Pancreas (tissue), 10 donors: ENCODE results near the gene NUP155. TPM values are rescaled to one million over a fixed set of nuclear protein-coding genes. Genes with fewer than 3 reads are reported as not detected.
"Not testable (repeated sequence)": the region's sequence is repeated elsewhere in the genome, so short reads cannot be mapped to it uniquely, and the experiment has no call there.

Experiments used
- ATAC-seq, 4 donors: fragments of 200-7000 bp; cut with Tn5 transposase; one replicate each; pipeline versions ENCODE4 v1.8.0 to v1.9.1; 2020; ENCODE audit warnings: mild to moderate bottlenecking in 4 of 4, moderate library complexity in 4 of 4
- DNase-seq, 6 donors: peaks; one replicate each; pipeline ENCODE4 v3.0.0-alpha.2; 2020
- FAIRE-seq: peaks from 2 replicates; lab custom pipeline; 2012; peaks lifted over from hg19 to GRCh38; lab: Jason Lieb, UNC
- H3K27ac ChIP-seq, 4 donors: fragments of 200-600 bp; sonication (generic); 1 replicate in 3 of 4; 2 replicates in 1 of 4; pipeline versions ENCODE4 v1.5.0 to v1.8.0; 2020
- H3K27me3 ChIP-seq, 4 donors: fragments of 200-600 bp; one replicate each; pipeline ENCODE4 v1.8.0; 2021
- H3K36me3 ChIP-seq, 3 donors: fragments of 200-600 bp; sonication (generic) in 1 of 3; one replicate each; pipeline versions ENCODE4 v1.5.0 to v1.8.0; 2020 to 2021
- H3K4me1 ChIP-seq, 3 donors: fragments of 200-600 bp; one replicate each; pipeline ENCODE4 v1.8.0; 2021
- H3K4me3 ChIP-seq, 4 donors: fragments of 200-600 bp; sonication (generic) in 2 of 4; one replicate each; pipeline versions ENCODE4 v1.5.0 to v1.8.0; 2020 to 2021
- H3K9me3 ChIP-seq, 4 donors: fragments of 200-600 bp; one replicate each; pipeline ENCODE4 v1.8.0; 2021
- CTCF ChIP-seq, 4 donors: fragments of 200-600 bp; sonication (generic) in 3 of 4; IDR thresholded peaks; one replicate each; pipeline versions ENCODE4 v1.5.0 to v1.8.0; 2021; ENCODE audit warnings: antibody characterized with exemption in 4 of 4
- WGBS, 2 donors: extraction: QIAGEN DNeasy Blood & Tissue Kit; methylation state at CpG; one replicate each; pipeline ENCODE4 v1.1.7; 2013; 5-methylcytosine and 5-hydroxymethylcytosine counted together
- intact Hi-C, 3 donors: fragments of 100-400 bp; cut with DNase I; formaldehyde crosslinking; loops; one replicate each; pipeline versions ENCODE4 v1.11.1 to v1.14.2; 2022
- polyA plus RNA-seq, 2 donors: library from polyadenylated mRNA; stranded (reverse); fragments of 200-250 nt; gene quantifications; one replicate each; pipeline ENCODE4 v1.2.3, GENCODE V29; 2013
- total RNA-seq, 6 donors: library from RNA; stranded (reverse); fragmentation: NEBNext Ultra II Directional in 4 of 6; extraction: Animal tissue kit (Norgen Biotek cat#: 25700) in 4 of 6; gene quantifications; one replicate each; pipeline versions ENCODE4 v1.2.1 to v1.2.4, GENCODE V29; 2021 to 2023
- donor health status: healthy with polysubstance abuse.
- donor health status: DM: no; HTN: no; CAD: no; lungs with moderate emphysema.
- donor health status: DM: no; HTN: no; CAD: no.
- donor health status: control.
- donor health status: control.
- donor health status: Bipolar disorder and iron deficiency.
- donor health status: DM: yes; HTN: yes; CAD: no.
- donor health status: DM: no; HTN: no; CAD: no.
- donor health status: DM: no; HTN: no; CAD: no.
- donor health status: DM: yes; HTN: yes; CAD: no.

Gene NUP155
- total and polyA plus RNA-seq, 8 donors, result 1.5 to 13.1 (median 7.8) TPM

GRCh38 chr5:37396352-37396751 is 25.4 kb upstream of the NUP155 start:
- peaks cover 0 to 13% (median 7%) of the 10 kb centered on the region in 3 donors for H3K36me3 ChIP-seq
- no peaks in the 10 kb centered on the region for H3K9me3 ChIP-seq
- H3K4me1 ChIP-seq, result no peaks in the 10 kb centered on the region
- H3K27ac ChIP-seq, result no peak overlapping the region
- DNase-seq (no peak), ATAC-seq (no peak), FAIRE-seq (no peak)
- H3K4me3 ChIP-seq, result no peak overlapping the region
- no peak for TF ChIP-seq CTCF (IDR thresholded peaks at IDR 0.05)
- WGBS, 2 donors, result 92 to 94% methylated on average over 5 of the region's 5 CpGs
- no peaks in the 10 kb centered on the region for H3K27me3 ChIP-seq
- intact Hi-C loops, result no loop called here

- no peaks in the 10 kb centered on the region for H3K27me3 ChIP-seq
- H3K27ac ChIP-seq, result no peak overlapping the region
- FAIRE-seq, result no peak
- ATAC-seq, result peak in 1 of 4 donors; percentile 21
- intact Hi-C loops, result no loop called here
- 83 to 87% methylated on average over 3 of the region's 3 CpGs for WGBS, 2 donors
- no peaks in the 10 kb centered on the region for H3K4me1 ChIP-seq
- no peaks in the 10 kb centered on the region for H3K9me3 ChIP-seq
- TF ChIP-seq CTCF (IDR thresholded peaks at IDR 0.05), result no peak
- no peak for DNase-seq
- no peak overlapping the region for H3K4me3 ChIP-seq
- peaks cover 0 to 13% (median 7%) of the 10 kb centered on the region in 3 donors for H3K36me3 ChIP-seq
These were observed 20.7 kb upstream of the NUP155 start for GRCh38 chr5:37391591-37391990.

- FAIRE-seq (peak; percentile 20), ATAC-seq (peak; percentile 100), DNase-seq (peak; percentile 77 to 90 (median 84))
- TF ChIP-seq CTCF (IDR thresholded peaks at IDR 0.05), result peak; percentile 46 to 61 (median 56)
- H3K4me1 ChIP-seq, intact Hi-C loops, H3K27me3 ChIP-seq, H3K9me3 ChIP-seq, H3K36me3 ChIP-seq: not testable (repeated sequence)
- H3K4me3 ChIP-seq, result peak within 1 kb of the TSS; percentile 66 to 94 (median 84)
- WGBS, 2 donors, result 0% methylated on average over 31 to 37 of the region's 39 CpGs
- H3K27ac ChIP-seq, result peak within 1 kb of the TSS in 1 of 4 donors; percentile 41
These were observed 8.3 kb upstream of the NUP155 start, which contains the start of gene WDR70 for GRCh38 chr5:37379100-37379628. Gene WDR70, plus strand, starts transcription at chr5:37379318. Its CDS starts 50 bp downstream, at chr5:37379368.

GRCh38 chr5:37378066-37378465 is 7.2 kb upstream of the NUP155 start:
- DNase-seq, intact Hi-C loops, H3K4me3 ChIP-seq, ATAC-seq, H3K27me3 ChIP-seq, H3K9me3 ChIP-seq, H3K4me1 ChIP-seq, H3K27ac ChIP-seq, H3K36me3 ChIP-seq, FAIRE-seq: not testable (repeated sequence)
- 83 to 93% methylated on average over 12 of the region's 12 CpGs for WGBS, 2 donors

GRCh38 chr5:37375091-37375490 is 4.2 kb upstream of the NUP155 start:
- FAIRE-seq (no peak), ATAC-seq (no peak), DNase-seq (no peak)
- no peak overlapping the region for H3K27ac ChIP-seq
- H3K9me3 ChIP-seq, result no peaks in the 10 kb centered on the region
- H3K36me3 ChIP-seq, result no peaks in the 10 kb centered on the region
- no peaks in the 10 kb centered on the region for H3K27me3 ChIP-seq
- H3K4me1 ChIP-seq, result peaks cover 4 to 11% (median 6%) of the 10 kb centered on the region in 3 donors
- no peak for TF ChIP-seq CTCF (IDR thresholded peaks at IDR 0.05)
- no peak overlapping the region for H3K4me3 ChIP-seq
- intact Hi-C loops, result no loop called here
- WGBS, 2 donors, result 74 to 79% methylated on average over 3 of the region's 3 CpGs
